HEK293 (cell line): Measurements from ENCODE around the gene B4GALNT2.
"Not testable (repeated sequence)": the region's sequence is repeated elsewhere in the genome, so short reads cannot be mapped to it uniquely, and the experiment has no call there.

Experiments
- CTCF ChIA-PET: fragments of 350-600 bp; formaldehyde crosslinking; extraction: SDS; loops from one replicate; lab custom pipeline; 2021; ENCODE audit warnings: antibody characterized with exemption; lab: Yijun Ruan, JAX
- POLR2A ChIA-PET: fragments of 300-600 bp; formaldehyde crosslinking; extraction: SDS; loops from one replicate; lab custom pipeline; 2020; ENCODE audit warnings: antibody characterized with exemption, inconsistent platforms; lab: Yijun Ruan, JAX
- H3K27ac ChIP-seq: fragments of 200-500 bp; sonication (Bioruptor generic); 2 replicates; pipeline ENCODE4 v1.5.1; 2014; ENCODE audit warnings: low read depth, low read length, control low read depth, inconsistent platforms; ENCODE audit errors: extremely low read depth
- H3K36me3 ChIP-seq, 2 experiments: fragments of 200-500 bp in 1 of 2; sonication (Bioruptor generic) in 1 of 2; 1 replicate in 1 of 2; 2 replicates in 1 of 2; pipeline ENCODE4 v1.5.1; 2014 to 2017; ENCODE audit warnings: inconsistent platforms in 2 of 2, low read length in 2 of 2; ENCODE audit not compliant: control insufficient read depth in 2 of 2, insufficient read depth in 1 of 2
- H3K4me1 ChIP-seq: fragments of 200-500 bp; sonication (Bioruptor generic); 2 replicates; pipeline ENCODE4 v1.5.1; 2014; ENCODE audit warnings: mild to moderate bottlenecking, low read length, inconsistent platforms; ENCODE audit not compliant: control insufficient read depth, insufficient read depth
- H3K4me3 ChIP-seq: 2 replicates; pipeline ENCODE4 v1.5.1; 2011; ENCODE audit warnings: low read depth, mild to moderate bottlenecking, control low read depth, low read length, moderate library complexity
- H3K9me3 ChIP-seq: fragments of 200-500 bp; sonication (Bioruptor generic); 2 replicates; pipeline ENCODE4 v1.5.1; 2014; ENCODE audit warnings: low read depth, low read length, inconsistent platforms; ENCODE audit not compliant: control insufficient read depth, insufficient read depth
- BCL11A ChIP-seq: fragments of 450-650 bp; formaldehyde crosslinking; IDR thresholded peaks from 2 replicates; pipeline ENCODE4 v1.5.1; 2016; ENCODE audit warnings: low read depth, missing biosample characterization, missing genetic modification characterization
- GLI2 ChIP-seq: fragments of 450-650 bp; formaldehyde crosslinking; IDR thresholded peaks from 2 replicates; pipeline ENCODE4; 2017; ENCODE audit warnings: missing biosample characterization, missing genetic modification characterization, low read depth, borderline replicate concordance
- KLF10 ChIP-seq: fragments of 450-650 bp; IDR thresholded peaks from 2 replicates; pipeline ENCODE4 v1.5.1; 2018; ENCODE audit warnings: missing biosample characterization, mild to moderate bottlenecking, missing genetic modification characterization
- KLF9 ChIP-seq: fragments of 450-650 bp; formaldehyde crosslinking; IDR thresholded peaks from 2 replicates; pipeline ENCODE4 v1.5.1; 2016; ENCODE audit warnings: missing biosample characterization, missing genetic modification characterization, low read depth
- OSR2 ChIP-seq: fragments of 450-650 bp; formaldehyde crosslinking; IDR thresholded peaks from 2 replicates; pipeline ENCODE4 v1.5.1; 2016; ENCODE audit warnings: missing biosample characterization, missing genetic modification characterization
- SALL2 ChIP-seq: fragments of 450-650 bp; formaldehyde crosslinking; IDR thresholded peaks from 2 replicates; pipeline ENCODE4 v1.5.0; 2017; ENCODE audit warnings: missing biosample characterization, mild to moderate bottlenecking, missing genetic modification characterization, borderline replicate concordance
- SETDB1 ChIP-seq: IDR thresholded peaks from one replicate; pipeline ENCODE4 v1.6.1; 2017; ENCODE audit warnings: mild to moderate bottlenecking, low read length, moderate library complexity, mixed read lengths; ENCODE audit not compliant: insufficient read length
- WT1 ChIP-seq: fragments of 450-650 bp; formaldehyde crosslinking; IDR thresholded peaks from 2 replicates; pipeline ENCODE4 v1.5.1; 2016; ENCODE audit warnings: missing biosample characterization, missing genetic modification characterization
- ZBTB48 ChIP-seq: fragments of 450-650 bp; formaldehyde crosslinking; IDR thresholded peaks from 2 replicates; pipeline ENCODE4 v1.5.1; 2016; ENCODE audit warnings: missing biosample characterization, missing genetic modification characterization
- ZNF302 ChIP-seq: fragments of 450-650 bp; formaldehyde crosslinking; IDR thresholded peaks from 2 replicates; pipeline ENCODE4 v1.5.1; 2016; ENCODE audit warnings: missing biosample characterization, missing genetic modification characterization, low read depth
- ZNF366 ChIP-seq: fragments of 450-650 bp; formaldehyde crosslinking; conservative IDR thresholded peaks from 2 replicates; pipeline ENCODE4 v1.5.1; 2016; ENCODE audit warnings: missing biosample characterization, missing genetic modification characterization
- ZNF391 ChIP-seq: fragments of 450-650 bp; formaldehyde crosslinking; IDR thresholded peaks from 2 replicates; pipeline ENCODE4 v1.5.1; 2016; ENCODE audit warnings: low read depth, missing biosample characterization, missing genetic modification characterization, borderline replicate concordance
- ZNF423 ChIP-seq: fragments of 450-650 bp; formaldehyde crosslinking; IDR thresholded peaks from 2 replicates; pipeline ENCODE4 v1.5.1; 2016; ENCODE audit warnings: missing biosample characterization, missing genetic modification characterization
- ZNF510 ChIP-seq: fragments of 450-650 bp; formaldehyde crosslinking; IDR thresholded peaks from 2 replicates; pipeline ENCODE4 v1.5.1; 2018; ENCODE audit warnings: mild to moderate bottlenecking, missing genetic modification characterization, missing biosample characterization; ENCODE audit not compliant: insufficient replicate concordance
- ZNF514 ChIP-seq: fragments of 450-650 bp; formaldehyde crosslinking; IDR thresholded peaks from 2 replicates; pipeline ENCODE4 v1.5.1; 2016; ENCODE audit warnings: missing biosample characterization, missing genetic modification characterization
- ZNF585B ChIP-seq: fragments of 450-650 bp; formaldehyde crosslinking; IDR thresholded peaks from 2 replicates; pipeline ENCODE4 v1.5.1; 2016; ENCODE audit warnings: missing biosample characterization, missing genetic modification characterization
- ZNF600 ChIP-seq: fragments of 450-650 bp; formaldehyde crosslinking; IDR thresholded peaks from 2 replicates; pipeline ENCODE4 v1.5.1; 2016; ENCODE audit warnings: missing biosample characterization, missing genetic modification characterization
- ZNF623 ChIP-seq: fragments of 450-650 bp; formaldehyde crosslinking; IDR thresholded peaks from 2 replicates; pipeline ENCODE4 v1.5.1; 2016; ENCODE audit warnings: missing biosample characterization, missing genetic modification characterization
- ZNF626 ChIP-seq: fragments of 450-650 bp; sonication (Bioruptor Pico); formaldehyde crosslinking; IDR thresholded peaks from 2 replicates; pipeline ENCODE4 v1.5.1; 2018; ENCODE audit warnings: missing biosample characterization, missing genetic modification characterization, inconsistent platforms
- ZXDB ChIP-seq: fragments of 450-650 bp; formaldehyde crosslinking; IDR thresholded peaks from 2 replicates; pipeline ENCODE4 v1.5.1; 2016; ENCODE audit warnings: missing biosample characterization, missing genetic modification characterization
- TF ChIP-seq, protein P1 (sequence below): fragments of 450-650 bp; formaldehyde crosslinking; optimal IDR thresholded peaks from 2 replicates; pipeline ENCODE3; 2016; ENCODE audit warnings: missing biosample characterization, mild to moderate bottlenecking, missing genetic modification characterization
- TF ChIP-seq, protein P2 (sequence below): fragments of 450-650 bp; formaldehyde crosslinking; IDR thresholded peaks from 2 replicates; pipeline ENCODE4 v1.5.1; 2016; ENCODE audit warnings: missing biosample characterization, missing genetic modification characterization

The B4GALNT2 gene

DNA sequence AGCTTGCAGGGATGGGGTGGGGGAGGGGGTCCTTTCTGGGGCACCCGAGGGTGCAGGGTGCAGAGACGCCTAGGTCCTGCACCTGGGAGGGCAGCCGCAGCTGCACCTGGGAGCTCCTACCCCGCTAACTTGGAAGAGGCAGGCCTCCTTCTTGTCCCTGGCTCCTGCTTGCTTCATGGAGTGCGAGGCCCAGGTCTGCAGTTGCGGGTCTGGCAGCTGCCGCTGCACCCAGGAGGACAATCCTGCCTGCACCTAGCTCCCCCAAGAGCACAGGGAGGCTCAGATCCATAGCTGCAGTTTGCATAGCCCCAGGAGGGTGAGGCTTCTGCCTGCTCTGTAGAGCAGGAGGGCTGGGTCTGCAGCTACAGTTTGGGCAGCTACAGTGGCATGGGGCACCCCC, 51.2 kb downstream of the B4GALNT2 start:
- Histone ChIP-seq H3K27ac (no peak overlapping the region), H3K4me1 (no peaks in the 10 kb centered on the region), H3K9me3 (no peaks in the 10 kb centered on the region), H3K4me3 (no peak overlapping the region), H3K36me3 (no peaks in the 10 kb centered on the region)
- POLR2A ChIA-PET, result interaction anchor here (0.7 kb wide), 1 partner anchor 25 kb away, joined by 4 read pairs; no protein-coding TSS in a partner anchor
- no peak for TF ChIP-seq ZNF600 (tag by site-specific recombination)
- TF ChIP-seq BCL11A, result no peak
- no peak for TF ChIP-seq ZBTB48
- no peak for TF ChIP-seq ZNF514 (tag by site-specific recombination)
- CTCF ChIA-PET, result no interaction called here

DNA sequence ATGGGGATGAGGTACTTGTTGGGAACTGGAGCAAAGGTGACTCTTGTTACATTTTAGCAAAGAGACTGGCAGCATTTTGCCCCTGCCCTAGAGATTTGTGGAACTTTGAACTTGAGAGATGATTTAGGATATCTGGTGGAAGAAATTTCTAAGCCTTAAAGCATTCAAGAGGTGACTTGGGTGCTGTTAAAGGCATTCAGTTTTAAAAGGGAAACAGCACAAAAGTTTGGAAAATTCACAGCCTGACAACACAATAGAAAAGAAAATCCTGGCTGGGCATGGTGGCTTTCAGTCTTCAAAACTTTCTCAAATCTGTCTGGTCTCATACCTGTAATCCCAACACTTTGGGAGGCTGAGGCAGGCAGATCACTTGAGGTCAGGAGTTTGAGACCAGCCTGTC, 52.0 kb downstream of the B4GALNT2 start:
- H3K36me3 ChIP-seq, POLR2A ChIA-PET, H3K4me1 ChIP-seq, CTCF ChIA-PET, H3K27ac ChIP-seq, H3K4me3 ChIP-seq, H3K9me3 ChIP-seq: not testable (repeated sequence)

DNA sequence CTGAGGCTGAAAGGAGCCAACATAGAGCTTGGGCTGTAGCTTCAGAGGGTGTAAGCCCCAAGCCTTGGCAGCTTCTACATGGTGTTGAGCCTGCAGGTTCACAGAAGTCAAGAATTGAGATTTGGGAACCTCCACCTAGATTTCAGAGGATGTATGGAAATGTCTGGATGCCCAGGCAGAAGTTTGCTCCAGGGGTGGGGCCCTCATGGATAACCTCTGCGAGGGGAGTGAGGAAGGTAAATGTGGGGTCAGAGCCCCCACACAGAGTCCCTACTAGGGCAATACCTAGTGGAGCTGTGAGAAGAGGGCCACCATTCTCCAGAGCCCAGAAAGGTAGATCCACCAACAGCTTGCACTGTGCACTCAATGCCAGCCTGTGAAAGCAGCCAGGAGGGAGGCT, 52.8 kb downstream of the B4GALNT2 start:
- H3K4me1 ChIP-seq, H3K27ac ChIP-seq, POLR2A ChIA-PET, H3K4me3 ChIP-seq, H3K36me3 ChIP-seq, H3K9me3 ChIP-seq: not testable (repeated sequence)
- CTCF ChIA-PET, result interaction anchor here (0.5 to 1.5 kb wide), 3 partner anchors 42 to 222 kb away, joined by 3 read pairs; no protein-coding TSS in a partner anchor
- TF ChIP-seq ZNF510 (tag by site-specific recombination), result peak; percentile 26
- TF ChIP-seq SETDB1, result peak; percentile 52

DNA sequence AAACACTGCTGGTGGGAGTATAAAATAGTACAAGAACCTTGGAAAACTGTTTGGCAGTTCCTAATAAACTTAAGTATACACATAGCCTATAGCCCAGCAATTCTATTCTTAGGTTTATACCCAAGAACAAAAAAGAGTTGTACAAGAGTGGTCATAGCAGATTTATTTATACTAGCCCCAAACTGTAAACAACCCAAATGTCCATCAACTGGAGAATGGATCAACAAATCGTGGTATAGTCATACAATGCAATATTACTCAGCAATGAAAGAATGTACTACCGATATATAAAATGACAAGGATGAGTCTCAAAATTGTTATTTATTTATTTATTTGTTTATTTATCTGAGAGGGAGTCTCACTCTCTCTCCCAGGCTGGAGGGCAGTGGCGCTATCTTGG, 54.7 kb downstream of the B4GALNT2 start:
- POLR2A ChIA-PET, result no interaction called here
- no peak for TF ChIP-seq BCL11A
- TF ChIP-seq ZNF391 (tag by site-specific recombination), result no peak
- TF ChIP-seq, protein P1, sequence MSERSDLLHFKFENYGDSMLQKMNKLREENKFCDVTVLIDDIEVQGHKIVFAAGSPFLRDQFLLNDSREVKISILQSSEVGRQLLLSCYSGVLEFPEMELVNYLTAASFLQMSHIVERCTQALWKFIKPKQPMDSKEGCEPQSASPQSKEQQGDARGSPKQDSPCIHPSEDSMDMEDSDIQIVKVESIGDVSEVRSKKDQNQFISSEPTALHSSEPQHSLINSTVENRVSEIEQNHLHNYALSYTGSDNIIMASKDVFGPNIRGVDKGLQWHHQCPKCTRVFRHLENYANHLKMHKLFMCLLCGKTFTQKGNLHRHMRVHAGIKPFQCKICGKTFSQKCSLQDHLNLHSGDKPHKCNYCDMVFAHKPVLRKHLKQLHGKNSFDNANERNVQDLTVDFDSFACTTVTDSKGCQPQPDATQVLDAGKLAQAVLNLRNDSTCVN (tag by site-specific recombination), result no peak
- TF ChIP-seq SALL2, result no peak
- TF ChIP-seq ZXDB (tag by site-specific recombination), result no peak
- no peak for TF ChIP-seq KLF9 (tag by site-specific recombination)
- no peak for TF ChIP-seq ZNF623 (tag by site-specific recombination)
- no peak for TF ChIP-seq GLI2 (tag by site-specific recombination)
- TF ChIP-seq ZNF626 (tag by site-specific recombination), result no peak
- no peak for TF ChIP-seq ZNF302 (tag by site-specific recombination)
- TF ChIP-seq ZNF366 (tag by site-specific recombination), result no peak
- no peak for TF ChIP-seq ZNF423
- no peak for TF ChIP-seq KLF10
- TF ChIP-seq WT1 (tag by site-specific recombination), result no peak
- TF ChIP-seq, protein P2, sequence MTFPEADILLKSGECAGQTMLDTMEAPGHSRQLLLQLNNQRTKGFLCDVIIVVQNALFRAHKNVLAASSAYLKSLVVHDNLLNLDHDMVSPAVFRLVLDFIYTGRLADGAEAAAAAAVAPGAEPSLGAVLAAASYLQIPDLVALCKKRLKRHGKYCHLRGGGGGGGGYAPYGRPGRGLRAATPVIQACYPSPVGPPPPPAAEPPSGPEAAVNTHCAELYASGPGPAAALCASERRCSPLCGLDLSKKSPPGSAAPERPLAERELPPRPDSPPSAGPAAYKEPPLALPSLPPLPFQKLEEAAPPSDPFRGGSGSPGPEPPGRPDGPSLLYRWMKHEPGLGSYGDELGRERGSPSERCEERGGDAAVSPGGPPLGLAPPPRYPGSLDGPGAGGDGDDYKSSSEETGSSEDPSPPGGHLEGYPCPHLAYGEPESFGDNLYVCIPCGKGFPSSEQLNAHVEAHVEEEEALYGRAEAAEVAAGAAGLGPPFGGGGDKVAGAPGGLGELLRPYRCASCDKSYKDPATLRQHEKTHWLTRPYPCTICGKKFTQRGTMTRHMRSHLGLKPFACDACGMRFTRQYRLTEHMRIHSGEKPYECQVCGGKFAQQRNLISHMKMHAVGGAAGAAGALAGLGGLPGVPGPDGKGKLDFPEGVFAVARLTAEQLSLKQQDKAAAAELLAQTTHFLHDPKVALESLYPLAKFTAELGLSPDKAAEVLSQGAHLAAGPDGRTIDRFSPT (tag by site-specific recombination), result no peak
- no peak for TF ChIP-seq OSR2 (tag by site-specific recombination)
- no peak for TF ChIP-seq ZNF585B
- TF ChIP-seq, all 188 proteins: peak for 0
- Histone ChIP-seq H3K4me1 (peaks cover 2% of the 10 kb centered on the region; the same call in 1 of the 2 replicates), H3K36me3 (no peaks in the 10 kb centered on the region), H3K27ac (no peak overlapping the region), H3K4me3 (no peak overlapping the region), H3K9me3 (no peaks in the 10 kb centered on the region)
- CTCF ChIA-PET, result interaction anchor here (0.7 to 1.5 kb wide), 2 partner anchors 40 to 142 kb away, joined by 3 to 4 read pairs; no protein-coding TSS in a partner anchor
